ENCODE measurements around the gene MCTP1. TPM values are rescaled to one million over a fixed set of nuclear protein-coding genes. Genes with fewer than 3 reads are reported as not detected.
"Not testable (repeated sequence)": the region's sequence is repeated elsewhere in the genome, so short reads cannot be mapped to it uniquely, and the experiment has no call there.

Gene MCTP1
- total RNA-seq, 1 donor = 5.8 TPM

GRCh38 chr5:95217351-95217750, 67.5 kb downstream of the MCTP1 start:
- Histone ChIP-seq H3K27ac (ENCODE audit: low read depth, low read length) (no peak overlapping the region), H3K36me3 (ENCODE audit: insufficient read depth, low read length) (no peaks in the 10 kb centered on the region)

DNA sequence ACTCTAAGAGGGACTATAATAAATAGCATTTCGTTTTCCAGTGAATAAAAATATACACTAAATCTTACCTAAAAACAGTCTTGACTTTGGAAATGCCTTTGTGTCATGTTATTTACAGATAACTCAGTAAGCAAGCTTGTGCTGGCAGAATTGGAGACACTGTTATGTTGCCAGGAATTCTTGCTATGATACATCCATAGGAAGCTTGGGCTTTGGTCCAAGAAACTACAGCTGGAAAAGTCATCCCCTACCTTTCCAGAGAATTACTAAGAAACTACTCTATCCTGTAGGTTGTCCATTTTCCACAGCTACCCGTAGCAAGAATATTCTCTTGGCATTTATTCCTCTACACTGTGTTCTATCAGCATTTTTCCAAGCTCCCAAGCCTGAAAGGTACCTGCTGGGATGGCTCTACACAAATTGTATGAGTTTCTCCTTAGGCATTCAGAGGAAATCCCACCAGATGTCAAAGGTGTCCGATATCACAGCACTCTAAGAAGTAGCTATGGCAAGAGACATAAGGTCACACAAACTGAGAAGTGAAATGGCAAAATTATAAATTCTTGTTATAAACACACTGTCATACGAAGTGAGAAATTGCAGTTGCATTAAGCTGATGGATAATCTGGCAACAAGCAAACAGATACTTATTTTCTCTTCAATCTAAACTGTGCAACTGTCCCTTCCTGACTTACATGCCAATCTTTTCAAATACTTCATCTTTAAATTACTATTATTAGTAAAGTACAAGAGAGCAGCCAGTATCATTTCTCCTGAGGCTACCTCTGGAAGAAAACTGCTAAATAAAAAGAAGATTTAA, 68.5 kb downstream of the MCTP1 start:
- H3K4me1 ChIP-seq (ENCODE audit: insufficient read depth, low read length) = no peaks in the 10 kb centered on the region
- DNase-seq (ENCODE audit: insufficient read length, low spot score, missing footprints) = no peak
- no peaks in the 10 kb centered on the region for H3K79me2 ChIP-seq (ENCODE audit: insufficient read depth, low read length)

More at GRCh38 chr5:95217351-95217750, 67.5 kb downstream of the MCTP1 start:
- Histone ChIP-seq H3K4me3 (ENCODE audit: insufficient read depth, low read length) (no peak overlapping the region), H3K9me3 (ENCODE audit: low read depth, low read length) (no peaks in the 10 kb centered on the region), H2AFZ (ENCODE audit: low read length) (no peak overlapping the region), H4K20me1 (ENCODE audit: insufficient read depth, low read length) (no peaks in the 10 kb centered on the region), H3K4me2 (ENCODE audit: insufficient read depth, low read length) (no peak overlapping the region), H3K27me3 (ENCODE audit: insufficient read depth, low read length) (no peaks in the 10 kb centered on the region), H3K4me1 (ENCODE audit: insufficient read depth, low read length) (no peaks in the 10 kb centered on the region), H3K79me2 (ENCODE audit: insufficient read depth, low read length) (no peaks in the 10 kb centered on the region)
- no peak for TF ChIP-seq CTCF (IDR thresholded peaks at IDR 0.05; ENCODE audit: extremely low read depth, low read depth, low read length)
- DNase-seq (ENCODE audit: insufficient read length, low spot score, missing footprints) = no peak

GRCh38 chr5:95207811-95208210, 77.1 kb downstream of the MCTP1 start:
- not testable (repeated sequence) for DNase-seq (ENCODE audit: insufficient read length, low spot score, missing footprints); H3K27ac ChIP-seq (ENCODE audit: low read depth, low read length); H3K4me3 ChIP-seq (ENCODE audit: insufficient read depth, low read length); H2AFZ ChIP-seq (ENCODE audit: low read length); H3K9me3 ChIP-seq (ENCODE audit: low read depth, low read length); H3K79me2 ChIP-seq (ENCODE audit: insufficient read depth, low read length); H3K36me3 ChIP-seq (ENCODE audit: insufficient read depth, low read length); H3K27me3 ChIP-seq (ENCODE audit: insufficient read depth, low read length); H4K20me1 ChIP-seq (ENCODE audit: insufficient read depth, low read length); H3K4me1 ChIP-seq (ENCODE audit: insufficient read depth, low read length); H3K4me2 ChIP-seq (ENCODE audit: insufficient read depth, low read length)

More for the DNA sequence above, 68.5 kb downstream of the MCTP1 start:
- H3K9me3 ChIP-seq (ENCODE audit: low read depth, low read length) = no peaks in the 10 kb centered on the region
- no peak overlapping the region for H2AFZ ChIP-seq (ENCODE audit: low read length)
- H3K4me3 ChIP-seq (ENCODE audit: insufficient read depth, low read length) = no peak overlapping the region
- no peak overlapping the region for H3K27ac ChIP-seq (ENCODE audit: low read depth, low read length)
- no peak for TF ChIP-seq CTCF (IDR thresholded peaks at IDR 0.05; ENCODE audit: extremely low read depth, low read depth, low read length)
- H3K36me3 ChIP-seq (ENCODE audit: insufficient read depth, low read length) = no peaks in the 10 kb centered on the region
- H4K20me1 ChIP-seq (ENCODE audit: insufficient read depth, low read length) = no peaks in the 10 kb centered on the region
- H3K4me2 ChIP-seq (ENCODE audit: insufficient read depth, low read length) = no peak overlapping the region
- no peaks in the 10 kb centered on the region for H3K27me3 ChIP-seq (ENCODE audit: insufficient read depth, low read length)

- no peaks in the 10 kb centered on the region for H3K36me3 ChIP-seq (ENCODE audit: insufficient read depth, low read length)
- H4K20me1 ChIP-seq (ENCODE audit: insufficient read depth, low read length) = no peaks in the 10 kb centered on the region
- H3K27me3 ChIP-seq (ENCODE audit: insufficient read depth, low read length) = no peaks in the 10 kb centered on the region
- H3K4me2 ChIP-seq (ENCODE audit: insufficient read depth, low read length) = no peak overlapping the region
- H2AFZ ChIP-seq (ENCODE audit: low read length) = no peak overlapping the region
- H3K4me3 ChIP-seq (ENCODE audit: insufficient read depth, low read length) = no peak overlapping the region
- H3K9me3 ChIP-seq (ENCODE audit: low read depth, low read length) = no peaks in the 10 kb centered on the region
- DNase-seq (ENCODE audit: insufficient read length, low spot score, missing footprints) = no peak
- no peaks in the 10 kb centered on the region for H3K4me1 ChIP-seq (ENCODE audit: insufficient read depth, low read length)
- no peak overlapping the region for H3K27ac ChIP-seq (ENCODE audit: low read depth, low read length)
- TF ChIP-seq CTCF (IDR thresholded peaks at IDR 0.05; ENCODE audit: extremely low read depth, low read depth, low read length) = no peak
- H3K79me2 ChIP-seq (ENCODE audit: insufficient read depth, low read length) = no peaks in the 10 kb centered on the region
Observed at GRCh38 chr5:95194856-95195255, 90.0 kb downstream of the MCTP1 start.

All from osteoblast (primary cell).